Neural cell (in vitro differentiated cells): ENCODE measurements around the gene ARID3A.

Source experiments
- EP300 ChIP-seq: fragments of 450-650 bp; conservative IDR thresholded peaks from 2 replicates; pipeline ENCODE4 v1.6.1; 2014; ENCODE audit warnings: antibody characterized with exemption, mild to moderate bottlenecking, moderate library complexity; ENCODE audit not compliant: poor library complexity, severe bottlenecking
- EZH2 ChIP-seq: fragments of 200-600, 300-800 bp; shearing (Covaris generic), sonication (generic); IDR thresholded peaks from 2 replicates; pipeline ENCODE4 v1.6.1; 2014; ENCODE audit warnings: antibody characterized with exemption, low read length, borderline replicate concordance, mild to moderate bottlenecking; ENCODE audit not compliant: insufficient read depth, poor library complexity, severe bottlenecking
- MXI1 ChIP-seq: fragments of 450-650 bp; conservative IDR thresholded peaks from 2 replicates; pipeline ENCODE4 v1.6.1; 2014; ENCODE audit warnings: antibody characterized with exemption, mild to moderate bottlenecking; ENCODE audit not compliant: poor library complexity, severe bottlenecking
- POLR2AphosphoS5 ChIP-seq: IDR thresholded peaks from 2 replicates; pipeline ENCODE4 v1.6.1; 2012
- RAD21 ChIP-seq: fragments of 450-650 bp; conservative IDR thresholded peaks from 2 replicates; pipeline ENCODE4 v1.6.1; 2014; ENCODE audit warnings: antibody characterized with exemption, mild to moderate bottlenecking, moderate library complexity
- REST ChIP-seq: IDR thresholded peaks from 2 replicates; pipeline ENCODE4 v1.6.1; 2012; ENCODE audit warnings: borderline replicate concordance
- TAF1 ChIP-seq: IDR thresholded peaks from 2 replicates; pipeline ENCODE4 v1.6.1; 2012; ENCODE audit warnings: low read depth
- TF ChIP-seq, protein P1 (sequence below): fragments of 450-650 bp; IDR thresholded peaks from 2 replicates; pipeline ENCODE4 v1.5.1; 2014; ENCODE audit warnings: antibody characterized with exemption, mild to moderate bottlenecking, moderate library complexity; ENCODE audit not compliant: poor library complexity, severe bottlenecking

GRCh38 chr19:1010586-1011510 is 85.0 kb downstream of the ARID3A start:
- TF ChIP-seq, protein P1, sequence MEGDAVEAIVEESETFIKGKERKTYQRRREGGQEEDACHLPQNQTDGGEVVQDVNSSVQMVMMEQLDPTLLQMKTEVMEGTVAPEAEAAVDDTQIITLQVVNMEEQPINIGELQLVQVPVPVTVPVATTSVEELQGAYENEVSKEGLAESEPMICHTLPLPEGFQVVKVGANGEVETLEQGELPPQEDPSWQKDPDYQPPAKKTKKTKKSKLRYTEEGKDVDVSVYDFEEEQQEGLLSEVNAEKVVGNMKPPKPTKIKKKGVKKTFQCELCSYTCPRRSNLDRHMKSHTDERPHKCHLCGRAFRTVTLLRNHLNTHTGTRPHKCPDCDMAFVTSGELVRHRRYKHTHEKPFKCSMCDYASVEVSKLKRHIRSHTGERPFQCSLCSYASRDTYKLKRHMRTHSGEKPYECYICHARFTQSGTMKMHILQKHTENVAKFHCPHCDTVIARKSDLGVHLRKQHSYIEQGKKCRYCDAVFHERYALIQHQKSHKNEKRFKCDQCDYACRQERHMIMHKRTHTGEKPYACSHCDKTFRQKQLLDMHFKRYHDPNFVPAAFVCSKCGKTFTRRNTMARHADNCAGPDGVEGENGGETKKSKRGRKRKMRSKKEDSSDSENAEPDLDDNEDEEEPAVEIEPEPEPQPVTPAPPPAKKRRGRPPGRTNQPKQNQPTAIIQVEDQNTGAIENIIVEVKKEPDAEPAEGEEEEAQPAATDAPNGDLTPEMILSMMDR = no peak
- TF ChIP-seq EZH2 (no peak), MXI1 (no peak), RAD21 (no peak), TAF1 (no peak), POLR2AphosphoS5 (no peak), EP300 (no peak), REST (no peak)
